NOMO-1 treated with dmso at 0.1 percent for 144 hours (cell line): ENCODE measurements around the gene ALKBH2.

Experiments
- DNase-seq: peaks from one replicate; lab custom pipeline; 2025; ENCODE audit not compliant: unreplicated experiment; lab: John Stamatoyannopoulos, UW

Gene ALKBH2

GRCh38 chr12:109114644-109115043 lies 21.4 kb upstream of the ALKBH2 start:
- DNase-seq = no peak

GRCh38 chr12:109113661-109114321 lies 20.5 kb upstream of the ALKBH2 start:
- DNase-seq = no peak

GRCh38 chr12:109112720-109113465 lies 19.6 kb upstream of the ALKBH2 start:
- DNase-seq = no peak

GRCh38 chr12:109110988-109111495 lies 17.8 kb upstream of the ALKBH2 start:
- no peak for DNase-seq

GRCh38 chr12:109109746-109110350 lies 16.6 kb upstream of the ALKBH2 start:
- no peak for DNase-seq

GRCh38 chr12:109105176-109105575 lies 11.9 kb upstream of the ALKBH2 start:
- no peak for DNase-seq

- DNase-seq = no peak
Measured at GRCh38 chr12:109102491-109102890, 9.2 kb upstream of the ALKBH2 start.

- no peak for DNase-seq
Measured at GRCh38 chr12:109100741-109101140, 7.5 kb upstream of the ALKBH2 start.

- no peak for DNase-seq
Measured at GRCh38 chr12:109099431-109100020, 6.3 kb upstream of the ALKBH2 start.

GRCh38 chr12:109098651-109099050 lies 5.4 kb upstream of the ALKBH2 start:
- no peak for DNase-seq

GRCh38 chr12:109098183-109098604 lies 4.9 kb upstream of the ALKBH2 start:
- no peak for DNase-seq

GRCh38 chr12:109097435-109098182 lies 4.3 kb upstream of the ALKBH2 start, which contains the start of gene UNG:
UNG (plus strand) TSS chr12:109097597; CDS start chr12:109097680, 83 bp downstream.
- peak; percentile 86 for DNase-seq

- no peak for DNase-seq
Measured at GRCh38 chr12:109097140-109097434, 3.8 kb upstream of the ALKBH2 start.

- DNase-seq = no peak
Measured at GRCh38 chr12:109092497-109093021, 713 bp downstream of the ALKBH2 start.

- DNase-seq = no peak
Measured at GRCh38 chr12:109089683-109090082, 3.6 kb downstream of the ALKBH2 start.

GRCh38 chr12:109088818-109089217 lies 4.5 kb downstream of the ALKBH2 start:
- no peak for DNase-seq

GRCh38 chr12:109087250-109087649 lies 6.0 kb downstream of the ALKBH2 start:
- no peak for DNase-seq

GRCh38 chr12:109085590-109085989 lies 7.7 kb downstream of the ALKBH2 start:
- no peak for DNase-seq

GRCh38 chr12:109084425-109084824 lies 8.8 kb downstream of the ALKBH2 start:
- no peak for DNase-seq

GRCh38 chr12:109082751-109083150 lies 10.5 kb downstream of the ALKBH2 start:
- DNase-seq = no peak

GRCh38 chr12:109074866-109075265 lies 18.4 kb downstream of the ALKBH2 start:
- DNase-seq = no peak
